Measurements from ENCODE around the gene ZNF644.

GRCh38 chr1:91011726-91012125 is 10.1 kb downstream of the ZNF644 start:
- TF ChIP-seq CTCF (IDR thresholded peaks at IDR 0.05) (no peak), EZH2 (IDR thresholded peaks at IDR 0.05; ENCODE audit: borderline replicate concordance, insufficient read depth, low read depth, low read length, poor library complexity, severe bottlenecking) (no peak)
